Measurements from ENCODE around the gene GRIA3.
A peak's percentile ranks its signal among the peaks of the same experiment; 100 is the strongest.

The GRIA3 gene

GRCh38 chrX:123408821-123409737 lies 225.0 kb downstream of the GRIA3 start:
- no peak for DNase-seq (ENCODE audit: low spot score)
- ChIA-PET CTCF (no interaction called here), POLR2A (ENCODE audit: low non-redundant PET) (no interaction called here)
- no peak overlapping the region for H3K27ac ChIP-seq
- TF ChIP-seq CTCF (conservative IDR thresholded peaks at IDR 0.05; ENCODE audit: low read depth), result no peak

- ChIA-PET POLR2A (ENCODE audit: low non-redundant PET) (no interaction called here), CTCF (interaction anchor here (0.7 kb wide), 3 partner anchors 8 to 928 kb away, joined by 3 read pairs; no protein-coding TSS in a partner anchor)
- DNase-seq (ENCODE audit: low spot score), result no peak
- TF ChIP-seq CTCF (conservative IDR thresholded peaks at IDR 0.05; ENCODE audit: low read depth), result peak; percentile 27; the same call in 1 of the 2 replicates
- no peak overlapping the region for H3K27ac ChIP-seq
Observed at GRCh38 chrX:123422875-123423274, 238.8 kb downstream of the GRIA3 start.

- DNase-seq (ENCODE audit: low spot score), result no peak
- ChIA-PET CTCF (no interaction called here), POLR2A (ENCODE audit: low non-redundant PET) (no interaction called here)
- H3K27ac ChIP-seq, result no peak overlapping the region
- TF ChIP-seq CTCF (conservative IDR thresholded peaks at IDR 0.05; ENCODE audit: low read depth), result no peak
Observed at GRCh38 chrX:123424546-123424945, 240.5 kb downstream of the GRIA3 start.

- no peak for DNase-seq (ENCODE audit: low spot score)
- ChIA-PET CTCF (no interaction called here), POLR2A (ENCODE audit: low non-redundant PET) (no interaction called here)
- H3K27ac ChIP-seq, result no peak overlapping the region
- no peak for TF ChIP-seq CTCF (conservative IDR thresholded peaks at IDR 0.05; ENCODE audit: low read depth)
Observed at GRCh38 chrX:123425471-123425870, 241.4 kb downstream of the GRIA3 start.

- no peak for DNase-seq (ENCODE audit: low spot score)
- no peak for TF ChIP-seq CTCF (conservative IDR thresholded peaks at IDR 0.05; ENCODE audit: low read depth)
- ChIA-PET POLR2A (ENCODE audit: low non-redundant PET) (no interaction called here), CTCF (no interaction called here)
- no peak overlapping the region for H3K27ac ChIP-seq
Observed at GRCh38 chrX:123425904-123426303, 241.8 kb downstream of the GRIA3 start.

GRCh38 chrX:123432361-123433150 lies 248.5 kb downstream of the GRIA3 start:
- no peak for DNase-seq (ENCODE audit: low spot score)
- H3K27ac ChIP-seq, result no peak overlapping the region
- POLR2A ChIA-PET (ENCODE audit: low non-redundant PET), result no interaction called here
- CTCF ChIA-PET, result no interaction called here
- no peak for TF ChIP-seq CTCF (conservative IDR thresholded peaks at IDR 0.05; ENCODE audit: low read depth)
